ENCODE data around the gene RYR2.

Gene RYR2

DNA sequence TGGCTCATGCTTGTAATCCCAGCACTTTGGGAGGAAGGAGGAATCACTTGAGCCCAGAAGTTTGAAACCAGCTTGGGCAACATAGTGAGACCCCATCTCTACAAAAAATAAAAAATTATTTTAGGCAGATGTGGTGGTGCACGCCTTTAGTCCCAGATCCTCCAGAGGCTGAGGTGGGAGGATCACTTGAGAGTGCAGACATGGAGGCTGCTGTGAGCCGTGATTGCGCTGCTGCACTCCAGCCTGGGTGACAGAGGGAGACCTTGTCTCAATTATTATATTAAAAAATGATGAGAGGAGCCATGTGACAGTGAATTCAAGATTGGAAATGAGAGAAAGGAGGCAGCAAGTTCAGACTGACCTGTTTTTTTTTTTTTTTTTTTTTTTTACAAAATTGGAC lies 566.4 kb downstream of the RYR2 start:
- no peak for DNase-seq
- Histone ChIP-seq H3K36me3 (no peaks in the 10 kb centered on the region), H3K4me1 (no peaks in the 10 kb centered on the region), H3K27me3 (no peaks in the 10 kb centered on the region), H3K4me3 (ENCODE audit: low read depth, low read length) (no peak overlapping the region), H3K9me3 (no peaks in the 10 kb centered on the region)
- TF ChIP-seq, protein P1, sequence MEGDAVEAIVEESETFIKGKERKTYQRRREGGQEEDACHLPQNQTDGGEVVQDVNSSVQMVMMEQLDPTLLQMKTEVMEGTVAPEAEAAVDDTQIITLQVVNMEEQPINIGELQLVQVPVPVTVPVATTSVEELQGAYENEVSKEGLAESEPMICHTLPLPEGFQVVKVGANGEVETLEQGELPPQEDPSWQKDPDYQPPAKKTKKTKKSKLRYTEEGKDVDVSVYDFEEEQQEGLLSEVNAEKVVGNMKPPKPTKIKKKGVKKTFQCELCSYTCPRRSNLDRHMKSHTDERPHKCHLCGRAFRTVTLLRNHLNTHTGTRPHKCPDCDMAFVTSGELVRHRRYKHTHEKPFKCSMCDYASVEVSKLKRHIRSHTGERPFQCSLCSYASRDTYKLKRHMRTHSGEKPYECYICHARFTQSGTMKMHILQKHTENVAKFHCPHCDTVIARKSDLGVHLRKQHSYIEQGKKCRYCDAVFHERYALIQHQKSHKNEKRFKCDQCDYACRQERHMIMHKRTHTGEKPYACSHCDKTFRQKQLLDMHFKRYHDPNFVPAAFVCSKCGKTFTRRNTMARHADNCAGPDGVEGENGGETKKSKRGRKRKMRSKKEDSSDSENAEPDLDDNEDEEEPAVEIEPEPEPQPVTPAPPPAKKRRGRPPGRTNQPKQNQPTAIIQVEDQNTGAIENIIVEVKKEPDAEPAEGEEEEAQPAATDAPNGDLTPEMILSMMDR (IDR thresholded peaks at IDR 0.05; ENCODE audit: low read depth, low read length) = no peak

DNA sequence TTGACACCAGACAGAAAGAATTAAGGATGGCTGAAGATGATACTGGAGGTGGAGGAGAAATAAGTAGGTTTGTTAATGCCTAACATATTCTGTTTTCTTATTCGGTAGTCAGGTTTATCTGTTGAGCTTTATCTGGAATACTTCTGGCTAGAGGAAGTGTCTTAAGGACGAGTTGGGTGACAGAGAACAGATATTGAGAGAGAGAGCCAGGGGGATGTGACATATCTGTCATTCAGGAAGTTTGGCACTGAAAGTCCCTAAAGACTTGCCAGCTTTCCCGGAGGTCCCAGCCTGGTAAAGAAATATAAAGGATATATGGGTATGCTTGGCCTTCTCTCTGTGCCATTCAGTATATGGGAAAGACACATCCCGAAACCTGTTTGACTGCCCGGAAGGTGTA lies 568.2 kb downstream of the RYR2 start:
- no peaks in the 10 kb centered on the region for H3K4me1 ChIP-seq
- no peaks in the 10 kb centered on the region for H3K27me3 ChIP-seq
- TF ChIP-seq, protein P1 (IDR thresholded peaks at IDR 0.05; ENCODE audit: low read depth, low read length) = no peak
- no peaks in the 10 kb centered on the region for H3K36me3 ChIP-seq
- no peak overlapping the region for H3K4me3 ChIP-seq (ENCODE audit: low read depth, low read length)
- no peak for DNase-seq
- no peaks in the 10 kb centered on the region for H3K9me3 ChIP-seq

DNA sequence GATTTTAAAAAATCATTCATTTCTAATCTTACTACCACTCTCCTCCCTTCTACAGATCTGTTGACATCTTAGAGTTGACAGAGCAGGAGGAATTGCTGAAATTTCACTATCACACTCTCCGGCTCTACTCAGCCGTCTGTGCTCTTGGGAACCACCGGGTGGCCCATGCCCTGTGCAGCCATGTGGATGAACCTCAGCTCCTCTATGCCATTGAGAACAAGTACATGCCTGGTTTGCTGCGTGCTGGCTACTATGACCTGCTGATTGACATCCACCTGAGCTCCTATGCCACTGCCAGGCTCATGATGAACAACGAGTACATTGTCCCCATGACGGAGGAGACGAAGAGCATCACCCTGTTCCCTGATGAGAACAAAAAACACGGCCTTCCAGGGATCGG lies 572.0 kb downstream of the RYR2 start:
- no peak for DNase-seq
- no peaks in the 10 kb centered on the region for H3K9me3 ChIP-seq
- TF ChIP-seq, protein P1 (IDR thresholded peaks at IDR 0.05; ENCODE audit: low read depth, low read length) = no peak
- no peak overlapping the region for H3K4me3 ChIP-seq (ENCODE audit: low read depth, low read length)
- H3K4me1 ChIP-seq = no peaks in the 10 kb centered on the region
- H3K36me3 ChIP-seq = no peaks in the 10 kb centered on the region; the same call in 1 of the 2 replicates
- H3K27me3 ChIP-seq = no peaks in the 10 kb centered on the region

DNA sequence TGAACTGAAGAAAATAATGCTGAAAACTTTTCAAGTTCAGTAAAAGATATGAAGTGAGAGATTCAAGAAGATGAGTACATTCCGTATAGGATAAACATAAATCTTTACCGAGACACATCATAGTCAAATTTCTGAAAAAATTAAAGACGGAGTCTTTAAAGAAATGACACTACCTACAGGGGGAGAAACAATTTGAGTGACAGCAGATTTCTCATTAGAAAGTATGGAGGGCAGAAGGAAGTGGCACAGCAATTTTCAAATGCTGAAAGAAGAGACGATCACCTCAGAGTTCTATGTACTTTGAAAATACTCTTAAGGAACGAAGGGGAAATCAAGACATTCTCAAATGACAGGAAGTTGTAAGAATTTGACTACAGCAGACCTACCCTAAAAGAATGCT lies 577.6 kb downstream of the RYR2 start:
- H3K9me3 ChIP-seq = no peaks in the 10 kb centered on the region
- no peaks in the 10 kb centered on the region; the same call in 1 of the 2 replicates for H3K36me3 ChIP-seq
- H3K4me3 ChIP-seq (ENCODE audit: low read depth, low read length) = no peak overlapping the region
- no peaks in the 10 kb centered on the region for H3K4me1 ChIP-seq
- TF ChIP-seq, protein P1 (IDR thresholded peaks at IDR 0.05; ENCODE audit: low read depth, low read length) = no peak
- no peaks in the 10 kb centered on the region for H3K27me3 ChIP-seq
- no peak for DNase-seq

DNA sequence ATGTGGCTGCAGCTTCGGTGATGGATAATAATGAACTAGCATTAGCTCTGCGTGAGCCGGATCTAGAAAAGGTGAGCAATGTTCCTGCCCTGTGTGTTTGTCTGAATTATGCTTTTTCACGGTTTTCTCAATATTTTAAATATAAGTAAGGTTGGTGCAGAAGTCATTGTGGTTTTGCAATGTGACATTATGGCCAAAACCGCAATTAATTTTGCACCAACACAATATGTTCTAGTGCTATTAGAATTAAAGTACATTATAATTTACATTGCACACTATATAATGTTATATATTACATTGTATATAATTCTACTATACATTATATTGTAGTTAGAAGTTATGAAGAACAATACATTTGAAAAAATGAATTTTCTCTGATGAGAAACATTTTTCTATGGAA lies 592.9 kb downstream of the RYR2 start:
- DNase-seq = no peak
- Histone ChIP-seq H3K27me3 (no peaks in the 10 kb centered on the region), H3K9me3 (no peaks in the 10 kb centered on the region), H3K4me3 (ENCODE audit: low read depth, low read length) (no peak overlapping the region), H3K4me1 (no peaks in the 10 kb centered on the region), H3K36me3 (no peaks in the 10 kb centered on the region; the same call in 1 of the 2 replicates)
- TF ChIP-seq, protein P1 (IDR thresholded peaks at IDR 0.05; ENCODE audit: low read depth, low read length) = no peak

DNA sequence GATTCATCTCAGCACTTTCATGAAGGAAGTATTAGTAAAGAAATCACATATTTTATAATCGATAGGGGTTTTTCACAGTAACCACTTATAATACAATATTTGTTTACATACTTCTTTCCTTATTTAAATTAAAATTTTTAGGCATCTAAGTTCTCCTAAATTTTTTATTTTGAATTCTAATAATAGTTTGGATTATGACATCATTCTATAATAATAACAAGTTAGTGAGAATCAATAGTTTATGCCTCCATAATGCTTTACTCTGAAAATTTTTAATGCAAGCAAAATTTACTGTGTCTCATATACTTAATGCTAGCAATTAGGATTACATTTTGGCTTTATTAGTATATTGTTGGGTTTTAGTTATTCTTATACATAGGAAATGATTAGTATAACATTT lies 596.6 kb downstream of the RYR2 start:
- no peaks in the 10 kb centered on the region; the same call in 1 of the 2 replicates for H3K36me3 ChIP-seq
- no peaks in the 10 kb centered on the region for H3K9me3 ChIP-seq
- DNase-seq = no peak
- no peaks in the 10 kb centered on the region for H3K4me1 ChIP-seq
- TF ChIP-seq, protein P1 (IDR thresholded peaks at IDR 0.05; ENCODE audit: low read depth, low read length) = no peak
- no peak overlapping the region for H3K4me3 ChIP-seq (ENCODE audit: low read depth, low read length)
- no peaks in the 10 kb centered on the region for H3K27me3 ChIP-seq

Measured in BE2C (cell line).